Amygdala (tissue), 56 donors: Measurements from ENCODE around the gene VSIG10.
A peak's percentile ranks its signal among the peaks of the same experiment; 100 is the strongest.
"Not testable (repeated sequence)": the region's sequence is repeated elsewhere in the genome, so short reads cannot be mapped to it uniquely, and the experiment has no call there.

ENCODE experiments used
- DNase-seq, 56 donors: peaks; one replicate each; lab custom pipeline; 2025; lab: John Stamatoyannopoulos, UW

Gene VSIG10

DNA sequence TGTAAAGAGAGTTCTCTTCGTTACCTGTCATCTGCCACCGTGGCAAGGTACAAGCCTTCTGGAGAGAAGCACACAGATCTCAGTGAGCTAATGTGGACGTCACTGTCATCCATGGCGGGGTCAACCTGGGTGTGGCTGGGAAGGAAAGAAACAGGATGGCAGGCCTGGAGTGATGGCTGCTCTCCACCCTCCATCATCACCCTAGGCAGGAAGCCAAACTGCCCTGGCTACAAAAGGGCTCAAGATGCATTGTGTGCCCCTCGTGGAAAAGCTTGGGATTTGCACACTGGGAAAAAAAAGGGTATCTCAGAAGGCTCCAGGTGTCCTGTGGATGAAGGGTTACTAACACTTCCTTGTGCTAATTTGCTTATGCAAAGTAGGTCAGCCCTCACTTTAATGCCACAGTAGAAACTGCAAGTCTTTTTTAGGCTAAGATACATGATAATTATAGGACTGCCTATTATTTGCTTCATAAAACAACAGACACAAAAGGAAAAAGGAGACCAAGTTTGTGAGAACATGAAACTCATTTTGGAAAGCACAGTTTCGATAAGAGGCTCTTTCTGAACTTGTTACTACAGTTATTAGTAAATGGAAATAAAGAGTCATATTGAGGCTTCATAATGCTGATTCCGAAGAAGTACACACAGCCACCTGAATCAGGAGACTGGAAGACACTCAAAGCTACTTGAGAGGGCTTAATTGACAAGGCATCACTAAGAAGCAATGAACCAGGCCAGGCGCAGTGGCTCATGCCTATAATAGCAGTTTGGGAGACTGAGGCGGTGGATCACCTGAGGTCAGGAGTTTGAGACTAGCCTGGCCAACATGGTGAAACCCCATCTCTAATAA is 68.4 kb downstream of the VSIG10 start:
- peak in 10 of 56 donors; percentile 3 to 52 (median 23) for DNase-seq

DNA sequence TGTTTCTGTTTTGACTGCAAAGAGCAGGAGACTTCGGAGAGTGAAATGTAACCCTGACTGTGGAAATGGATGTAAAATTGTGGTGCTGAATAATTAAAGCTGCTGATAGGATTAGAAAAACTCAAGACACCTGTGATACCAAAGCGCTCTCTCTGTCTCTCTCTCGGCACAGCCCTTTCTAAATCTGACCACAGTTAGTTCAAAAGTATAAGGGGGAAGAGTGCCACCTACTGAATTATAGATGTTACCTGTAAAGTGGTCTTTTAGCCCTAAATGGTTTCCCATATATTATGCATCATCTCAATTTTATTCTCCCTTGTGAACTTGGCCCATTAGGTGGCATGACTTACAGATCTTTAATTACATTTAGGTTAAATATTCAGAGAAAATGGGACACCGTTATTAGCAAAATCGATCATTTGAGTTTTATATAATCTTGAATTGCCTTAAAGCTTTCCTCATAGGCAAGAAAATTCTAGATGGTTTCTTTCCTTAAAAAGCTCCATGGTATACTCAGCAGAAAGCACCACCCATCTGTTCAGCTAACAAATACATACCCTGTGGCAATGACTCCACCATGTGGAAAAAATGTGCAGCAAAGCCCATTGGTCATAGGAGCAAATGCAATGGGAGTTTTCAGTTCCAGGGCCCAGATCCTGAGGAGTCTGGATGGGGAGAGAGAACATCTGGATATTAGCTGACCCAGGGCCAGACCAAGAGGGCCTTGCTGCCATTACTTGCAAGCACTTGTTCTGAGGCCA is 69.2 kb downstream of the VSIG10 start:
- DNase-seq = peak in 13 of 56 donors; percentile 2 to 52 (median 25)

DNA sequence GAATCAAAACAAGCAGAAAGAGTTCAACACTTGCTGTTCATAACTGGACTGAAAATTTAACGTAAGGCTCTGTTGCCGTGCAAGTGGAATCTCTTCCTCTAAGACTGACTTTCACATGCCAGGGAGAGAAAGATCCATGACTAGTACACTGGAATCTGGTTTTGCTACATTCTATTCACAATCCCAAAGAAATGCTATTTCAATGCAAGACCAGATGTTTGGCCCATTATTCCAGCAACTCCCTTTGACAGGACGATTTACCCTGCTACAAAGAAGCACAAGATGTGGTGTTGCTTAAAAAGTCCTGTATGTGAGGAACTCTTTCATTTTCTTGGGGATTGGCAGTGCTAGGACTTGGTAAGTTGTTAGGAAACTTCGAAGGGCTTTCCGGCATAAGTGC is 69.9 kb downstream of the VSIG10 start:
- no peak for DNase-seq

DNA sequence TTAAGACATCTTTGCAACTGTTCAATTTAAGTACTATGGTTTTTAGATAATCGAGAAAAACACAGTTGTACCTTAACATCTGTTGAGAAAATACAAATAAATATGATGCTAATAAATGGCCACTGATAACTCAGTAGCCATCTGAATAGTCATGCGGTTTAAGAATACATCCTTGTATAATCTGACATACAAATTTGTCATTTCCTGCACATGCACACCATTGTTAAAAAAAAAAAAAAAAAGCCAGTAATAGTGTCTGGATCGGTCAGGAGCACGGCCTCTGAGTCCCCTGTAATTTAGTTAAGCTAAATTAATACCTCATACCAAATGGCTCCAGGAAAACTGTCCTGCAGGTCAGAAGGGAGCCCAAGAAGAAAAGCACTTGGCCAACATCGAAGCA is 70.5 kb downstream of the VSIG10 start:
- DNase-seq = no peak

DNA sequence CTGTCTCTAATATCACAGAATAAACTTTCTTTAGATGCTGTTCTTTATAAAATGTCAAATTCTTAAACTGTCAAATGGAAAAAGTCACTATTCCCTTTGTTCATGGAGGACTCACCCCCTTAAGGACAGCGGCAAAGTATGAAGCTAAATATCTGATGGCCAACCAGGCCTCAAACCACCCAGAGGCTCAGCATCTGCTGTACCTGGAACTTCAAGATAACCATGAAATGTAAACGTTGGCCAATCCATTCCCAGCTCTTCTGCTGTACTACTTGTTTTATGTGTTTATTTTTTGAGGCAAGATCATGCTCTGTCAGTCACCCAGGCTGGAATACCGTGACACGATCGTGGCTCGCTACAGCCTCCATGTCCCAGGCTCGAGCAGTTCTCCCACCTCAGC is 71.6 kb downstream of the VSIG10 start:
- DNase-seq = no peak

DNA sequence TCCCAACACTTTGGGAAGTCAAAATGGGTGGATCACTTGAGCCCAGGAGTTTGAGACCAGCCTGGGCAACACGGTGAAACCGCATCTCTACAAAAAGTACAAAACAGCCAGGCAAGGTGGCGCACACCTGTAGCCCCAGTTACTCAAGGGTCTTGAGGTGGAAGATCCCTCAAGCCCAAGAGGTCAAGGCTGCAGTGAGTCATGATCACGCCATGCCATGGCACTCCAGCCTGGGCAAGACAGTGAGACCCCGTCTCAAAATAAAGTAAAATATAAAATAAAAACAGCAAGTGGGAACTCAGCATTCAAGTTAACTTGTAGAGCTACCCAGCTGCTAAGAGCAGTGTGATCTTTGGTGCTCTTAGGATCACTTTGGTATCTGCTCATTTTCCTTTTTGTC is 74.6 kb downstream of the VSIG10 start:
- no peak for DNase-seq

DNA sequence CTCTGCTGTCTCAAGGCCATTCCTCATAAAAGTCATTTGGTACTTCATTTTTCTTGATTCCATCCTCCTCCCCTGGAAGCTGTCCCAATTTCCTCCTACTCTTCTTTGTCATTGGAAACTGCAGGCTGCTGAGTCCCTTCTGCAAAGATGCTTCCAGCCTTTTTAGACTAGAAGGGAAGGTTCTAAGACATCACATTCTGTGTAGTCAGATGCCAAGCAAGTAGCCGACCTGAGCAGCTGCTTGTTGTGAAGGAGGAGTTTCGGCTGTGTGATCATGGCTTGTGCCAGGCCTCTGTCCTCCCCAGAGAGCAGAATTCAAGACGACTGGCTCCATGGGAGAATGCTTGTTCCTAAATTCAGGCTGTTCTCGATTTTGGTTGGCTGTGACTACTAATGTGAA is 78.6 kb downstream of the VSIG10 start:
- peak in 11 of 56 donors; percentile 1 to 42 (median 13) for DNase-seq

DNA sequence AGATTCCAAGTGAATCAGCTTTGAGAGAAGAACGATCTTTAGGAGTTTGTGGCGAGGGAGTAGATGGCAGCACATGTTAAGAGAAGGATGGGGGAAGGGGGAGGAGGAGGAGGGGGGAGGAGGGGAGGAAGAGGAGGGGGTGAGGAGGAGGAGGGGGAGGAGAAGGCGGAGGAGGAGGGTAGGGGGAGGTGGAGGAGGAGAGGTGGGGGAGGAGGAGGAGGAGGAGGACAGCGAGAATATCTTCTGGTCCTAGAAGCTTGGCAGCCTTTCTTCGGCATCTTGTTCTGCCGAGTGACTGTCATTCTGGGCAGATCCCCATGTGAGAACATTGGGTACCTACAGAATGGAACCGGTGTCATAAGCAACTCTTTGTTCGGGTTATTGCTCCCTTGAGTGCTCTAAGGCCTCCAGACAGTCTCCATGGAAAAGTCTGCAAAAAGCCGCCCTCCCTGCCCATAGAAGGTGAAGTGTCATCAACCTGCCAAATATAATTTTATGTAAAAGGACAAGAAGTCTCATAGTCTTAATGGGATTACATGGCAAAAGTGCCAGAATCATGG is 80.4 kb downstream of the VSIG10 start:
- peak in 2 of 56 donors; percentile 0 to 1 for DNase-seq

DNA sequence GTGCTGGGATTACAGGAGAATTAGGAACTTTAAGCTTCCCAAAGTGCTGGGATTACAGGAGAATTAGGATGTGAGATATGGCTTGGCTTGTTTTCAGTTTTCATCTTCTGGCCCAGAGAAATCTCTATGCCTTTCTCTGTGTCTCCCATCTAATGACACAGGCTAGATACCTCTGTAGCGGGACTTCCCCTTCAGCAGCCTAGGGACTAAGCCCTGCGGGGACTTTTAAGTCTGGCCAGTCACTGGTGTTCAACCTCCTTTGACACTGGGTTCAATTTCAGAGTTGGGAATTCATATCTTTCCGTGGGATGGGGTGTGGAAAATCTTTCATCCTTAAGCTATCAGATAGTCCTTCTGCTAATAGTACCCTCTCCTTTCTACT is 81.1 kb downstream of the VSIG10 start:
- DNase-seq = no peak

DNA sequence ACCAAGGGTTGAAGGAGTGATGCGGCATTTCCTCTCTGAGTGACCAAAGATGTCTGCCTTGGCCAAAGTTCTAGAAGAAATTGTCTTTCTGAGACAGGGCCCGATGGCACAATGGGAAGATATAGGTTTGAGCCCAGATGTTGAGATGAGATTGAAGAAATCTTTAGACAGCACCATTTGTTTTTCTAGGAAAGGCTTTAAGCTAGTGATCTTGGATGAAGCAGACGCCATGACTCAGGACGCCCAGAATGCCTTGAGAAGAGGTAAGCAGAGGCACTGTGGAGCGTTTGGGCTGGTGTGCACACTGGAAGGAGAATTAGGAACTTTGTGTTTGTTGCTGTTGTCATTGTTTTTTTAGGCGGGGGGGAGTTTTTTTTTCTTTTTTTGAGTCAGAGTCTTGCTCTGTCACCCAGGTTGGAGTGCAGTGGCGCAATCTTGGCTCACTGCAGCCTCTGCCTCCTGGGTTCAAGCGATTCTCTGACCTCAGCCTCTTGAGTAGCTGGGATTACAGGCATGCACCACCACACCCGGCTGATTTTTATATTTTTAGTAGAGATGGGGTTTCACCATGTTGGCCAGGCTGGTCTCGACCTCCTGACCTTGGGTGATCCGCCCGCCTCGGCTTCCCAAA is 81.6 kb downstream of the VSIG10 start:
- not testable (repeated sequence) for DNase-seq

DNA sequence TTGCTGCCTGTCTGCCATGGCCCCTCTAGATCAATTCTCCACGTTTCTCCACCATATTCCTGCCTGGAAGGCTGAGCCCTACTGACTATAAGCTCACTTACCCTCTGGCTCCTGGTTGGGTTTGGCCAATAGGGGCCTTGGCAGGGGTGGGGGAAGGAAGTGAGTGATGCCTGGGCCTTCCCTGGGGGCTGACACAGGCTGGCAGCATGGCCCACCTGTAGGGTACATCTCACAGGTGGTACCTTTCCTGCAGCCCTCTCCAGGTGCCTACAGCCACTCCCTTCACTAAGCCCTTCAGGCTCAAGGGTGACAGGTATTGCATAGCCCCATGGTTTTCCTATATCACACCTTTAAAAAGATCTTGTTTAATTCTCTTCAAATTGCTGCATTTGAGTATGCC is 83.8 kb downstream of the VSIG10 start:
- no peak for DNase-seq

DNA sequence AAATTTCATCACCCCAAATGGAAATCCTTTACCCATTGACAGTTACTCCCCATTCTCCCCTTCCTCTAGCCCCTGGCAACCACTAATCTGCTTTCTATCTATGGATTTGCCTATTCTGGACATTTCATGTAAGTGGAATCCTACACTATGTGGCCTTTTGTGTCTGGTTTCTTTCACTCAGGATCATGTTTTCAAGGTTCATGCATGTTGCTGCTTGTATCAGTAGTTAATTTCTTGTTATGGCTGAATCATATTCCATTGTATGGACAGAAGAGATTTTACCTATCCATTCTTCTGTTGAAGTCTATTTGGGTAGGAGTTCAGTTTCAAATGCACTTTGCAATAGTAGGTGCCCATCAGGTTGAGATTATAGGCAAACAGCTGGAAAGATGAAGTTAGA is 85.9 kb downstream of the VSIG10 start:
- DNase-seq = no peak

DNA sequence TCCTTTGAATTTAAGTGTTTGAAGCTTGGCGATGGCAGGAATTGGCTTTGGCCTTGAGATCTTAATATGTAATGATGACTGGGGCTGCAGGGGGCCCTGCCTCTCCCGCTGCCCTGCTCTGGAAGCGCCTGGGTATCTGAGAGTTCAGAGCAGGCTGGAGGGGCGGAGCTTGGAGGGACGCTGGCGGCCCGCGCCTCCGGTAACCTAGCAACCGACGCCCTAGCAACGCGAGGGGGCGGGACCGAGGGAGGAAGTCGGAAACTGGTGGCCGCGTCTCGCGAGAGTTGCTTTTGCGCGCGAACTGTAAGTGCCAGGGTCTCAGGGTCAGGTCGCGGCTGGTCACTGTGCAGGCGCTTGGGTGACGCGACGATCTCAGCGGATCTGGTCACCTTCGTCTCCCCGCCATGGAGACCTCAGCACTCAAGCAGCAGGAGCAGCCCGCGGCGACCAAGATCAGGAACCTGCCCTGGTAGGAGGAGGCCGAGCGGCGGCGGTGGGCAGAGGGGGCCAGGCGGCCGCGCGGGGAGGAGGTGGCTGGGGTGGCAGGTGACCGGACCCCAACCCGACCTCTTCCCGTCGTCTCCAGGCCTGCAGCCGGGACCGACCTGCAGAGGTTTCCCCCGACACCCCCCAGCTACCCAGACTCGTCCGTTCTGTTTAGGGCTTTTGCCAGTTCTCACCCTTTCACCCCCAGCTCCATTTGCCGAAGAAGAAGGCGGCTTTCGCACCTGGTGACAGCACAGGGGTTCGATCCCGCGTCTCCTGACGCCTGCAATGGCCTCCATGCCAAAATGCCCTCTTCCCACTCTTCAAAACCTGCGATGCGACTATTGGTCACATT is 87.2 kb downstream of the VSIG10 start, which contains the start of gene RFC5:
Gene RFC5 (plus strand): TSS at position 280 of the 841 bp plus-strand sequence. CDS start 125 bp downstream, at position 405.
- peak; percentile 31 to 97 (median 89) for DNase-seq

DNA sequence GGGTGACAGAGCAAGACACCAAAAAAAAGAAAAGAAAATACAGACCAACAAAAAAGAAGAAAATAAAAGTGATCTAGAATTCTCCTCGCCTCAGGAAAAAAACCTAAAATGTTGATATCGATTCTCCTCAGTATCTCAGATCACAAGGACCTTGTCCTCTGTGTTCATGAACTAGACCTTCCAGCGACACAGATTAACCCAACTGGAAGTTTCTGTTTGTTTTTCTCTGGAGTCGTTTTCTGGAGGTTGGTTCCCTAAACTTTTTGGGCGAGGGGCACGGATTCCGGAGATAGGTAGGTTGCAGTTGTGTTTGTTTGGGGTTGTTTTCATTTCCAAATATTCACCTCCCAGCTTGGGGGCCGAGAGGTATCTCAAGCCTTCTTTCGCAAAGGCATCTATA is 87.9 kb downstream of the VSIG10 start:
- no peak for DNase-seq

DNA sequence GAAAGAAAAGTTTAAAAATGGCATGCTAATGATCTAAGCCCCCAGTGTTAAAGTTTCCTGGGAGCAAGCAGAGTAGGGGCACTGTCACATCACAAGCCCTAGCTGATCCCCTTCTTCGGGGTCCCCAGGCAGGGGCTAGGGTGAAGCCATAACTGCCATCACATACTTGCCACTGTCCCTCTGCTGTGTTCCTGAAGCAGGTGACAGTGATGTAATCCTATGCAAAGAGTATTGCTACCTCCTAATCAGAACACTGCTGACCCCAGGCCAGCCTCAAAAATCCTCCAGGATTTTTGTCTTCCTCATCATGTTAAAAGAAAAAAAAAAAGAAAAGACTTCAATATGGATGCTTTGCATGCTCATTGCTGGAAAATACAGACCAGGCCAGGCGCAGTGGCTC is 88.5 kb downstream of the VSIG10 start:
- no peak for DNase-seq
